ENCODE measurements around the gene DSE.

DSE gene

GRCh38 chr6:116388924-116389323 lies 18.2 kb downstream of the DSE start:
- no peak for DNase-seq

GRCh38 chr6:116389357-116389756 lies 18.6 kb downstream of the DSE start:
- no peak for DNase-seq

GRCh38 chr6:116390581-116390980 lies 19.8 kb downstream of the DSE start:
- no peak for DNase-seq

- peak; percentile 84 to 91 for DNase-seq
These were observed 21.6 kb downstream of the DSE start for GRCh38 chr6:116392132-116393013.

GRCh38 chr6:116393430-116393829 lies 22.7 kb downstream of the DSE start:
- peak in 1 of 2 donors; percentile 40 for DNase-seq

GRCh38 chr6:116395647-116396046 lies 24.9 kb downstream of the DSE start:
- no peak for DNase-seq

GRCh38 chr6:116396441-116396840 lies 25.7 kb downstream of the DSE start:
- no peak for DNase-seq

GRCh38 chr6:116397914-116398313 lies 27.2 kb downstream of the DSE start:
- no peak for DNase-seq

GRCh38 chr6:116398316-116399010 lies 27.7 kb downstream of the DSE start:
- no peak for DNase-seq

- no peak for DNase-seq
These were observed 28.5 kb downstream of the DSE start for GRCh38 chr6:116399287-116399686.

GRCh38 chr6:116400328-116400727 lies 29.6 kb downstream of the DSE start:
- DNase-seq, result peak; percentile 69 to 71

GRCh38 chr6:116402108-116402937 lies 31.6 kb downstream of the DSE start:
- no peak for DNase-seq

- DNase-seq, result no peak
These were observed 32.5 kb downstream of the DSE start for GRCh38 chr6:116403205-116403604.

GRCh38 chr6:116404696-116405095 lies 33.9 kb downstream of the DSE start:
- DNase-seq, result no peak

GRCh38 chr6:116405138-116405537 lies 34.4 kb downstream of the DSE start:
- DNase-seq, result no peak

- no peak for DNase-seq
These were observed 35.1 kb downstream of the DSE start for GRCh38 chr6:116405652-116406356.

- DNase-seq, result no peak
These were observed 36.1 kb downstream of the DSE start for GRCh38 chr6:116406678-116407345.

- DNase-seq, result no peak
These were observed 37.7 kb downstream of the DSE start for GRCh38 chr6:116408491-116408890.

- peak in 1 of 2 donors; percentile 44 for DNase-seq
These were observed 39.0 kb downstream of the DSE start for GRCh38 chr6:116409756-116410155.

- DNase-seq, result no peak
These were observed 40.5 kb downstream of the DSE start for GRCh38 chr6:116411284-116411623.

- no peak for DNase-seq
These were observed 41.5 kb downstream of the DSE start for GRCh38 chr6:116412270-116412669.

- no peak for DNase-seq
These were observed 42.6 kb downstream of the DSE start for GRCh38 chr6:116413357-116413756.

Measured in inflammatory macrophage treated with lipopolysaccharide for 1 hour (primary cell).